ENCODE data around the gene SYT17.
"Not testable (repeated sequence)": the region's sequence is repeated elsewhere in the genome, so short reads cannot be mapped to it uniquely, and the experiment has no call there.

SYT17 gene

GRCh38 chr16:19185510-19185851 is 17.4 kb downstream of the SYT17 start:
- TF ChIP-seq MYC (IDR thresholded peaks at IDR 0.05; ENCODE audit: low read depth, low read length) = no peak
- TF ChIP-seq, protein P1, sequence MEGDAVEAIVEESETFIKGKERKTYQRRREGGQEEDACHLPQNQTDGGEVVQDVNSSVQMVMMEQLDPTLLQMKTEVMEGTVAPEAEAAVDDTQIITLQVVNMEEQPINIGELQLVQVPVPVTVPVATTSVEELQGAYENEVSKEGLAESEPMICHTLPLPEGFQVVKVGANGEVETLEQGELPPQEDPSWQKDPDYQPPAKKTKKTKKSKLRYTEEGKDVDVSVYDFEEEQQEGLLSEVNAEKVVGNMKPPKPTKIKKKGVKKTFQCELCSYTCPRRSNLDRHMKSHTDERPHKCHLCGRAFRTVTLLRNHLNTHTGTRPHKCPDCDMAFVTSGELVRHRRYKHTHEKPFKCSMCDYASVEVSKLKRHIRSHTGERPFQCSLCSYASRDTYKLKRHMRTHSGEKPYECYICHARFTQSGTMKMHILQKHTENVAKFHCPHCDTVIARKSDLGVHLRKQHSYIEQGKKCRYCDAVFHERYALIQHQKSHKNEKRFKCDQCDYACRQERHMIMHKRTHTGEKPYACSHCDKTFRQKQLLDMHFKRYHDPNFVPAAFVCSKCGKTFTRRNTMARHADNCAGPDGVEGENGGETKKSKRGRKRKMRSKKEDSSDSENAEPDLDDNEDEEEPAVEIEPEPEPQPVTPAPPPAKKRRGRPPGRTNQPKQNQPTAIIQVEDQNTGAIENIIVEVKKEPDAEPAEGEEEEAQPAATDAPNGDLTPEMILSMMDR (IDR thresholded peaks at IDR 0.05; ENCODE audit: low read depth, low read length) = no peak
- TF ChIP-seq, protein P2, sequence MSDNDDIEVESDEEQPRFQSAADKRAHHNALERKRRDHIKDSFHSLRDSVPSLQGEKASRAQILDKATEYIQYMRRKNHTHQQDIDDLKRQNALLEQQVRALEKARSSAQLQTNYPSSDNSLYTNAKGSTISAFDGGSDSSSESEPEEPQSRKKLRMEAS (IDR thresholded peaks at IDR 0.05; ENCODE audit: low read depth, low read length) = no peak
- TF ChIP-seq POLR2A (IDR thresholded peaks at IDR 0.05; ENCODE audit: extremely low read depth, insufficient read length) = no peak
- no peak overlapping the region for H3K4me3 ChIP-seq (ENCODE audit: low read depth, low read length)
- DNase-seq (ENCODE audit: low read depth) = no peak

DNA sequence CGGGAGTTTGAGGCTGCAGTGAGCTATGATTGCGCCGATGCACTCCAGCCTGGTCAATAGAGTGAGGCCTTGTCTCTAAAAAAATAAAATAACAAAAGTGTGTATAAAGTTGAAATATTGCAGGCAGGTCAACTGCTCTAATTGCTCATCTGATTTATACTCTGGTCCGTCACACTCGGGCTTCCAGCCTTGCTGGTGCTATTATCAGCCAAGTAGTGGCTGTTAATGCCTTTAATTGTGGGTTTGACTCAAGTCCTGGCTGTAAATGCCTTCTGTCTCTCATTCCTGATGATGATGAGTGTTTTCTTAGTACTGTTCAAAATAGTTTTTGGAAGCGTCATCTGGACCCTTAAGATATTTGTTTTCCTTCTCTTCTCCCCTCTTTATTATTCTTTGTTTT is 18.4 kb downstream of the SYT17 start:
- TF ChIP-seq, protein P2 (IDR thresholded peaks at IDR 0.05; ENCODE audit: low read depth, low read length) = no peak
- no peak for TF ChIP-seq MYC (IDR thresholded peaks at IDR 0.05; ENCODE audit: low read depth, low read length)
- TF ChIP-seq, protein P1 (IDR thresholded peaks at IDR 0.05; ENCODE audit: low read depth, low read length) = no peak
- no peak for TF ChIP-seq POLR2A (IDR thresholded peaks at IDR 0.05; ENCODE audit: extremely low read depth, insufficient read length)
- no peak for DNase-seq (ENCODE audit: low read depth)
- H3K4me3 ChIP-seq (ENCODE audit: low read depth, low read length) = no peak overlapping the region

DNA sequence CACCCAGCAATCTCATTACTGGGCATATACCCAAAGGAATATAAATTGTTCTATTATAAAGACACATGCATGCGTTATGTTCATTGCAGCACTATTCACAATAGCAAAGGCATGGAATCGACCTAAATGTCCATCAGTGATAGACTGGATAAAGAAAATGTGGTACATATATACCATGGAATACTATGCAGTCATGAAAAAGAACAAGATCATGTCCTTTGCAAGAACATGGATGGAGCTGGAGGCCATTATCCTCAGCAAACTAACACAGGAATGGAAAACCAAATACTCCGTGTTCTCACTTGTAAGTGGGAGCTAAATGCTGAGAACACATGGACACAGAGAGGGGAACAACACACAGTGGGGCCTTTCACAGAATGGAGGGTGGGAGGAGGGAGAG is 19.9 kb downstream of the SYT17 start:
- not testable (repeated sequence) for H3K4me3 ChIP-seq (ENCODE audit: low read depth, low read length)

DNA sequence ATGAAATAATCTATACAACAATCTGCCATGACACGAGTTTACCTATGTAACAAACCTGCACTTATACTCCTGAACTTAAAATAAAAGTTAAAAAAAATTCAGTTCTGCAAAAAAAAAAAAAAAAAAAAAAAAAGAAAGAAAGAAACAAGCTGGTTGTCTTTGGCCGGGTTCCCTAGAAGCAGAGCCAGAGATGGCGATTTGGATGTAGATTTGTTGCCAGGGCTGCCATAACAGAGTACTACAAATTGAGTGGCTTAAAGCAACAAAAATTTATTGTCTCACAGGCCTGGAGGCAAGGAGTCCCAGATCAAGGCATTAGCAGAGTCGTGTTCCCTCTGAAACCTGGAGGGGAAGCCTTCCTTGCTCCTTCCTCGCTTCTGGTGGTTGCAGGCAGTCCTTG is 20.4 kb downstream of the SYT17 start:
- no peak for TF ChIP-seq MYC (IDR thresholded peaks at IDR 0.05; ENCODE audit: low read depth, low read length)
- TF ChIP-seq POLR2A (IDR thresholded peaks at IDR 0.05; ENCODE audit: extremely low read depth, insufficient read length) = no peak
- TF ChIP-seq, protein P1 (IDR thresholded peaks at IDR 0.05; ENCODE audit: low read depth, low read length) = no peak
- TF ChIP-seq, protein P2 (IDR thresholded peaks at IDR 0.05; ENCODE audit: low read depth, low read length) = no peak
- DNase-seq (ENCODE audit: low read depth) = no peak
- H3K4me3 ChIP-seq (ENCODE audit: low read depth, low read length) = no peak overlapping the region

More for the DNA sequence above, 19.9 kb downstream of the SYT17 start:
- not testable (repeated sequence) for DNase-seq (ENCODE audit: low read depth)

GRCh38 chr16:19192865-19193264 is 24.8 kb downstream of the SYT17 start:
- DNase-seq (ENCODE audit: low read depth) = no peak
- no peak overlapping the region for H3K4me3 ChIP-seq (ENCODE audit: low read depth, low read length)
- TF ChIP-seq, protein P2 (IDR thresholded peaks at IDR 0.05; ENCODE audit: low read depth, low read length) = no peak
- TF ChIP-seq, protein P1 (IDR thresholded peaks at IDR 0.05; ENCODE audit: low read depth, low read length) = no peak
- no peak for TF ChIP-seq POLR2A (IDR thresholded peaks at IDR 0.05; ENCODE audit: extremely low read depth, insufficient read length)
- no peak for TF ChIP-seq MYC (IDR thresholded peaks at IDR 0.05; ENCODE audit: low read depth, low read length)

DNA sequence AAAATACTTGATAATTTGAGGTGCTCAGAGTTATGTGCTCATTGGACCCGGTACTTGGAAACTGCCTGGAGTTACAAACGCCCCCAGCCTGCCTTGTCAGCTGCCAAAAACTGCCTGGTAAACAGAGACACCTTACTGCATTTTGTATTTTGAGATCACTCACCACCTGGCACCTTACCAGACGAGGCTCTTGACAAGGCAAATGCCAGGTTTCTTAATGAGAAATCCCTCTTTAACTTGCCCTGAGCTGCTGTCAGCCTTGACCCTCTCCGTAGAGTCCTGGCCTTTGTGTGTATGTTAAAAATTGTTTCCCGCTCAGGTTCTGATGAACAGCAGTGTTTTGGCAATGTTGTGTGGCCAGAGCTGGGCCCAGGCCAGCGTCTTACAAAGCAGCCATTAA is 28.8 kb downstream of the SYT17 start:
- TF ChIP-seq POLR2A (IDR thresholded peaks at IDR 0.05; ENCODE audit: extremely low read depth, insufficient read length) = no peak
- TF ChIP-seq, protein P1 (IDR thresholded peaks at IDR 0.05; ENCODE audit: low read depth, low read length) = no peak
- TF ChIP-seq, protein P2 (IDR thresholded peaks at IDR 0.05; ENCODE audit: low read depth, low read length) = no peak
- no peak for TF ChIP-seq MYC (IDR thresholded peaks at IDR 0.05; ENCODE audit: low read depth, low read length)
- no peak for DNase-seq (ENCODE audit: low read depth)
- no peak overlapping the region for H3K4me3 ChIP-seq (ENCODE audit: low read depth, low read length)

Data from NB4 (cell line).